ENCODE results near the gene RIIAD1.

RIIAD1 gene

GRCh38 chr1:151715726-151716404, 5.5 kb upstream of the RIIAD1 start (continued):
- TF ChIP-seq ZFP69B (tag by site-specific recombination; IDR thresholded peaks at IDR 0.05) (0 out of 2 replicates have a peak, but pooled peaks have one; percentile 57), ZNF239 (tag by site-specific recombination; IDR thresholded peaks at IDR 0.05) (no peak), ZBTB21 (tag by site-specific recombination; IDR thresholded peaks at IDR 0.05) (no peak), ZNF155 (tag by site-specific recombination; IDR thresholded peaks at IDR 0.05) (no peak), ZBTB6 (tag by site-specific recombination; IDR thresholded peaks at IDR 0.05) (no peak), KLF7 (tag by site-specific recombination; IDR thresholded peaks at IDR 0.05; ENCODE audit: borderline replicate concordance) (no peak), ZNF692 (tag by site-specific recombination; IDR thresholded peaks at IDR 0.05) (peak; percentile 69), ZBTB10 (tag by site-specific recombination; IDR thresholded peaks at IDR 0.05) (0 out of 2 replicates have a peak, but pooled peaks have one; percentile 27), ZFHX2 (tag by site-specific recombination; conservative IDR thresholded peaks at IDR 0.05) (peak; percentile 26; the same call in 1 of the 2 replicates), ZNF324 (tag by site-specific recombination; IDR thresholded peaks at IDR 0.05) (no peak), ZNF544 (tag by site-specific recombination; IDR thresholded peaks at IDR 0.05) (no peak), MEIS1 (CRISPR knock-in tag; IDR thresholded peaks at IDR 0.05; ENCODE audit: borderline replicate concordance) (no peak), ZNF10 (tag by site-specific recombination; IDR thresholded peaks at IDR 0.05) (no peak), ZNF777 (tag by site-specific recombination; IDR thresholded peaks at IDR 0.05; ENCODE audit: borderline replicate concordance) (no peak), PRDM10 (tag by site-specific recombination; IDR thresholded peaks at IDR 0.05) (peak; percentile 16; the same call in 1 of the 2 replicates), ZNF510 (tag by site-specific recombination; IDR thresholded peaks at IDR 0.05; ENCODE audit: insufficient replicate concordance) (no peak), SP7 (tag by site-specific recombination; IDR thresholded peaks at IDR 0.05) (0 out of 2 replicates have a peak, but pooled peaks have one; percentile 15), ZNF449 (tag by site-specific recombination; IDR thresholded peaks at IDR 0.05) (no peak), OVOL3 (tag by site-specific recombination; IDR thresholded peaks at IDR 0.05) (no peak), ZBTB48 (tag by site-specific recombination; IDR thresholded peaks at IDR 0.05) (peak; percentile 95), ZNF114 (tag by site-specific recombination; IDR thresholded peaks at IDR 0.05) (no peak), ZNF660 (tag by site-specific recombination; IDR thresholded peaks at IDR 0.05) (no peak), ZNF292 (tag by site-specific recombination; IDR thresholded peaks at IDR 0.05; ENCODE audit: borderline replicate concordance, low read depth) (no peak), ZNF548 (tag by site-specific recombination; IDR thresholded peaks at IDR 0.05) (no peak), INSM2 (tag by site-specific recombination; IDR thresholded peaks at IDR 0.05) (no peak), ZNF488 (tag by site-specific recombination; IDR thresholded peaks at IDR 0.05) (0 out of 2 replicates have a peak, but pooled peaks have one; percentile 42)
